Regular cardiac myocyte (primary cell): ENCODE results near the gene PDGFRA. TPM values are rescaled to one million over a fixed set of nuclear protein-coding genes. Genes with fewer than 3 reads are reported as not detected.

Source experiments
- total RNA-seq: library from RNA; depleted of rRNA; stranded (reverse); fragments of >200 nt; gene quantifications from 2 replicates; pipeline ENCODE4 v1.2.3, GENCODE V29; 2014

Gene PDGFRA
- total RNA-seq, result 295 and 354 TPM in 2 replicates

DNA sequence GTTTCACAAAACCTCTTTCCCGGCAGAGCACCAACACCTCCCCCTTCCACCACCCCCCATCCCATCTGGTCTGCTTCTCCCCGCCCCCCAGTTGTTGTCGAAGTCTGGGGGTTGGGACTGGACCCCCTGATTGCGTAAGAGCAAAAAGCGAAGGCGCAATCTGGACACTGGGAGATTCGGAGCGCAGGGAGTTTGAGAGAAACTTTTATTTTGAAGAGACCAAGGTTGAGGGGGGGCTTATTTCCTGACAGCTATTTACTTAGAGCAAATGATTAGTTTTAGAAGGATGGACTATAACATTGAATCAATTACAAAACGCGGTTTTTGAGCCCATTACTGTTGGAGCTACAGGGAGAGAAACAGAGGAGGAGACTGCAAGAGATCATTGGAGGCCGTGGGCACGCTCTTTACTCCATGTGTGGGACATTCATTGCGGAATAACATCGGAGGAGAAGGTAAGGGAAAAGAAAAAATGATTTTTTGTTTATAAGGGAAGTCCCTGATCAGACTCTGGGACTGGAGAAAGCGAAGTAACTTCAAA is at the start of gene PDGFRA:
TSS of gene PDGFRA (plus strand) at position 333 of the 541 bp plus-strand sequence. CDS start 29,476 bp downstream, outside the sequence.

Other genes with a start within 250 kb of the PDGFRA start
- 96.4 and 101 TPM in 2 replicates for gene CHIC2, start 164.7 kb upstream of the PDGFRA start, total RNA-seq
- gene GSX2, start 129.1 kb upstream of the PDGFRA start, total RNA-seq, result under 0.01 TPM in 1 of 2 replicates, not detected in the other